WTC11 (cell line): ENCODE results near the gene KCNN1.

Source experiments
- JAZF1 ChIP-seq: fragments of 250-450 bp; sonication (Bioruptor Pico); IDR thresholded peaks from 2 replicates; pipeline ENCODE4 v1.9.0; 2021; ENCODE audit warnings: moderate library complexity, mild to moderate bottlenecking, inconsistent platforms
- TEAD4 ChIP-seq: sonication (generic); formaldehyde crosslinking; IDR thresholded peaks from 2 replicates; pipeline ENCODE4 v1.8.0; 2022; ENCODE audit warnings: mild to moderate bottlenecking, missing genetic modification reagents
- TF ChIP-seq, protein P1 (sequence below): fragments of 200-600 bp; IDR thresholded peaks from 2 replicates; pipeline ENCODE4 v1.8.0; 2022; ENCODE audit warnings: antibody characterized with exemption

DNA sequence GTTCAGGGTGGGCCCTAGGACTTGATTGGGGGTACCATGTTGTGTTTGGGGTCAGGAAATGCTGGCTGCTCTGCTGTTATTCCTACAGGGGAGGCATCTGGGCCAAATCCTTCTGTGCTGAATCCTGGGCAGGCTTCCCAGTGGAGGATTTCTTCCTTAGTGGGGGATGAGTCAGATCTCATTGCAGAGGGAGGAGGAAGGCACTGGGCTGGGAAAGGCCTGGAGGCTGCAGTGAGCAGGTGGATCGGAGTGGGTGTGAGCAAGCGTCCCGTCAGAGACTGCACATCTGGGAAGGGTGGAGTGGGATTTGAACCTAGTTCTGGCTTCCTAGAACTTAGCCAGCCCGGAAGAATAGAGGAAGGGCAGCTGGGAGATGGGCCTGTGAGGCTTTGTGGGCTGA, 22.6 kb upstream of the KCNN1 start:
- TF ChIP-seq TEAD4 (no peak), JAZF1 (no peak)
- TF ChIP-seq, protein P1, sequence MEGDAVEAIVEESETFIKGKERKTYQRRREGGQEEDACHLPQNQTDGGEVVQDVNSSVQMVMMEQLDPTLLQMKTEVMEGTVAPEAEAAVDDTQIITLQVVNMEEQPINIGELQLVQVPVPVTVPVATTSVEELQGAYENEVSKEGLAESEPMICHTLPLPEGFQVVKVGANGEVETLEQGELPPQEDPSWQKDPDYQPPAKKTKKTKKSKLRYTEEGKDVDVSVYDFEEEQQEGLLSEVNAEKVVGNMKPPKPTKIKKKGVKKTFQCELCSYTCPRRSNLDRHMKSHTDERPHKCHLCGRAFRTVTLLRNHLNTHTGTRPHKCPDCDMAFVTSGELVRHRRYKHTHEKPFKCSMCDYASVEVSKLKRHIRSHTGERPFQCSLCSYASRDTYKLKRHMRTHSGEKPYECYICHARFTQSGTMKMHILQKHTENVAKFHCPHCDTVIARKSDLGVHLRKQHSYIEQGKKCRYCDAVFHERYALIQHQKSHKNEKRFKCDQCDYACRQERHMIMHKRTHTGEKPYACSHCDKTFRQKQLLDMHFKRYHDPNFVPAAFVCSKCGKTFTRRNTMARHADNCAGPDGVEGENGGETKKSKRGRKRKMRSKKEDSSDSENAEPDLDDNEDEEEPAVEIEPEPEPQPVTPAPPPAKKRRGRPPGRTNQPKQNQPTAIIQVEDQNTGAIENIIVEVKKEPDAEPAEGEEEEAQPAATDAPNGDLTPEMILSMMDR = no peak
